GM23338 (cell line): ENCODE results near the gene ANKRD11. TPM values are rescaled to one million over a fixed set of nuclear protein-coding genes. Genes with fewer than 3 reads are reported as not detected.
A peak's percentile ranks its signal among the peaks of the same experiment; 100 is the strongest.

Experiments
- ATAC-seq: fragments of 200-7000 bp; cut with Tn5 transposase; 3 replicates; pipeline ENCODE4 v1.9.1; 2020
- DNase-seq: peaks from one replicate; pipeline ENCODE4 v3.0.0-alpha.2; 2015; ENCODE audit warnings: low spot score
- H2AFZ ChIP-seq: fragments of 200-600 bp; sonication (generic); 2 replicates; pipeline ENCODE4 v1.8.0; 2016; ENCODE audit warnings: antibody characterized with exemption, mild to moderate bottlenecking, moderate library complexity
- H3F3A ChIP-seq: fragments of 200-600 bp; sonication (generic); replicated peaks from 2 replicates; pipeline ENCODE4 v1.8.0; 2017; ENCODE audit warnings: antibody characterized with exemption, mixed run types, low read depth
- H3K27ac ChIP-seq: fragments of 200-600 bp; sonication (generic); 2 replicates; pipeline ENCODE4 v1.6.1; 2016; ENCODE audit warnings: low read depth
- H3K27me3 ChIP-seq: fragments of 200-600 bp; sonication (generic); 2 replicates; pipeline ENCODE4 v1.8.0; 2016; ENCODE audit warnings: mild to moderate bottlenecking, mixed run types, moderate library complexity; ENCODE audit not compliant: insufficient read depth
- H3K36me3 ChIP-seq: fragments of 200-600 bp; sonication (generic); 2 replicates; pipeline ENCODE4 v1.8.0; 2016; ENCODE audit warnings: mild to moderate bottlenecking; ENCODE audit not compliant: insufficient read depth
- H3K4me1 ChIP-seq: fragments of 200-600 bp; sonication (generic); 2 replicates; pipeline ENCODE4 v1.8.0; 2016; ENCODE audit warnings: mild to moderate bottlenecking, moderate library complexity; ENCODE audit not compliant: insufficient read depth
- H3K4me2 ChIP-seq: fragments of 200-600 bp; sonication (generic); 2 replicates; pipeline ENCODE4 v1.7.1; 2017; ENCODE audit warnings: mixed run types
- H3K4me3 ChIP-seq: fragments of 200-600 bp; sonication (generic); 2 replicates; pipeline ENCODE4 v1.6.1; 2016; ENCODE audit warnings: mixed run types
- H3K79me2 ChIP-seq: fragments of 200-600 bp; sonication (generic); replicated peaks from 2 replicates; pipeline ENCODE4 v1.8.0; 2017; ENCODE audit warnings: mild to moderate bottlenecking; ENCODE audit not compliant: insufficient read depth
- H3K9me2 ChIP-seq: fragments of 200-600 bp; sonication (generic); 2 replicates; pipeline ENCODE4 v1.8.0; 2017; ENCODE audit not compliant: insufficient read depth
- H4K20me1 ChIP-seq: fragments of 200-600 bp; sonication (generic); replicated peaks from 2 replicates; pipeline ENCODE4 v1.8.0; 2017; ENCODE audit warnings: mild to moderate bottlenecking; ENCODE audit not compliant: insufficient read depth
- H3K27ac Mint-ChIP-seq: 2 replicates; pipeline ENCODE4 v1.8.0; 2020; ENCODE audit warnings: inconsistent platforms, mild to moderate bottlenecking, moderate library complexity, mixed read lengths
- H3K27me3 Mint-ChIP-seq: 3 replicates; pipeline ENCODE4 v1.8.0; 2022; ENCODE audit warnings: low read depth, mild to moderate bottlenecking, moderate library complexity, mixed read lengths, inconsistent platforms; ENCODE audit not compliant: insufficient read depth, poor library complexity
- H3K36me3 Mint-ChIP-seq: 3 replicates; pipeline ENCODE4 v1.8.0; 2021; ENCODE audit warnings: low read depth, mild to moderate bottlenecking, inconsistent platforms, moderate library complexity, mixed read lengths
- H3K4me1 Mint-ChIP-seq: 3 replicates; pipeline ENCODE4 v1.8.0; 2020; ENCODE audit warnings: mild to moderate bottlenecking, inconsistent platforms, mixed read lengths
- H3K4me3 Mint-ChIP-seq: 3 replicates; pipeline ENCODE4 v1.8.0; 2021; ENCODE audit warnings: moderate library complexity, mild to moderate bottlenecking, inconsistent platforms, mixed read lengths
- H3K9me3 Mint-ChIP-seq: 3 replicates; pipeline ENCODE4 v1.8.0; 2020; ENCODE audit warnings: moderate library complexity, mild to moderate bottlenecking, inconsistent platforms, mixed read lengths
- CREB1 ChIP-seq: fragments of 250-450 bp; sonication (Bioruptor Pico); IDR thresholded peaks from 2 replicates; pipeline ENCODE4 v1.5.0; 2020; ENCODE audit warnings: low read depth, mild to moderate bottlenecking, moderate library complexity
- CTCF ChIP-seq, 2 experiments: fragments of 200-600 bp in 1 of 2; sonication (generic) in 1 of 2; conservative IDR thresholded peaks; 2 replicates each; pipeline versions ENCODE4 v1.5.1 to v1.6.1; 2016 to 2017; ENCODE audit warnings: antibody characterized with exemption in 2 of 2, low read depth in 2 of 2, mild to moderate bottlenecking in 2 of 2, moderate library complexity in 1 of 2
- ETS1 ChIP-seq: IDR thresholded peaks from 2 replicates; pipeline ENCODE4 v1.6.1; 2016; ENCODE audit warnings: antibody characterized with exemption
- EZH2 ChIP-seq: fragments of 200-600 bp; sonication (generic); IDR thresholded peaks from one replicate; pipeline ENCODE4 v1.8.0; 2017; ENCODE audit warnings: antibody characterized with exemption, mild to moderate bottlenecking, low read depth; ENCODE audit not compliant: unreplicated experiment
- EZH2phosphoT487 ChIP-seq: fragments of 200-600 bp; sonication (generic); IDR thresholded peaks from one replicate; pipeline ENCODE4 v1.8.1; 2018; ENCODE audit warnings: antibody characterized with exemption; ENCODE audit not compliant: unreplicated experiment
- JUNB ChIP-seq: IDR thresholded peaks from one replicate; pipeline ENCODE4 v1.6.1; 2016; ENCODE audit warnings: antibody characterized with exemption; ENCODE audit not compliant: unreplicated experiment
- NANOG ChIP-seq: IDR thresholded peaks from 2 replicates; pipeline ENCODE4 v1.6.1; 2016; ENCODE audit warnings: antibody characterized with exemption, borderline replicate concordance
- POLR2AphosphoS5 ChIP-seq: IDR thresholded peaks from 2 replicates; pipeline ENCODE4 v1.6.1; 2016; ENCODE audit warnings: antibody characterized with exemption, low read depth
- REST ChIP-seq: IDR thresholded peaks from one replicate; pipeline ENCODE4 v1.6.1; 2018; ENCODE audit warnings: antibody characterized with exemption; ENCODE audit not compliant: unreplicated experiment
- STAT1 ChIP-seq: IDR thresholded peaks from one replicate; pipeline ENCODE4 v1.6.1; 2016; ENCODE audit warnings: antibody characterized with exemption; ENCODE audit not compliant: unreplicated experiment
- ZNF114 ChIP-seq: fragments of 250-450 bp; sonication (Bioruptor Pico); IDR thresholded peaks from 2 replicates; pipeline ENCODE4 v1.5.0; 2020; ENCODE audit warnings: mild to moderate bottlenecking, moderate library complexity
- ZNF331 ChIP-seq: fragments of 250-450 bp; sonication (Bioruptor Pico); IDR thresholded peaks from 2 replicates; pipeline ENCODE4 v1.5.0; 2020; ENCODE audit warnings: low read depth, mild to moderate bottlenecking, moderate library complexity
- polyA plus RNA-seq: library from polyadenylated mRNA; unstranded; fragments of >200 nt; fragmentation: Nextera tagmentation; extraction: Ambion mirVana; gene quantifications from 2 replicates; pipeline ENCODE4 v1.2.1, GENCODE V29; 2016
- total RNA-seq: library from RNA; depleted of rRNA; stranded (reverse); fragments of >200 nt; shearing (Covaris generic); gene quantifications from 2 replicates; pipeline ENCODE4 v1.2.3, GENCODE V29; 2014
- TF ChIP-seq, protein P1 (sequence below): fragments of 250-450 bp; sonication (Bioruptor Pico); IDR thresholded peaks from 2 replicates; pipeline ENCODE4 v1.5.0; 2020; ENCODE audit warnings: mild to moderate bottlenecking, moderate library complexity

The ANKRD11 gene
- total and polyA plus RNA-seq, 2 experiments from 2014 or later = 130 to 159 TPM

DNA sequence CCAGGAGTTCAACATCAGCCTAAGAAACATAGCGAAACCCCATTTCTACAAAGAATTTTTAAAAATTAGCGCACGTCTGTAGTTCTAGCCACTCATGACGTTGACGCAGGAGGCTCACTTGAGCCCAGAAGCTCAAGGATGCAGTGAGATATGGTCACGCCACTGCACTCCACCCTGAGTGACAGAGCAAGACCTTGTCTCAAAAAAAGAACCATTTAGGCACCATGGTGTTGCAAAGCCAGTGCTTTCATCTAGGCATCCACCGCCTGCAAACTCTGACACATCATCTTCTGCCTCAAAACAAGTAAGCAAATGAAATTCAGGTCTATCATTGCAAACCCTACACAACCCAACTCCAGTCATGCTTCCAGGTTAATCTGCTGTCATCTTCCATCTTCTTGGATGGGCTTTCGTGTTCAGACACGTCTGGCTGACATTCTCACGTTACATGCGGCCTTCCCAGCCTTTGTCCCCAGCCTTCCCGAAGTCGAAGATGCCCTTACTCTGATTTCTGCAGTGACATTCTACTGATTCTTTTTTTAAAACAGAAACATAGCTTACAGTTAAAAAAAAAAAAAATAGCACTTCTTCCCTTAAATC is 8.9 kb downstream of the ANKRD11 start:
- H3K27me3 Mint-ChIP-seq = peaks cover 12% of the 10 kb centered on the region
- no peak for TF ChIP-seq CREB1
- no peak for TF ChIP-seq ETS1
- TF ChIP-seq JUNB = no peak
- TF ChIP-seq REST = no peak
- TF ChIP-seq, protein P1, sequence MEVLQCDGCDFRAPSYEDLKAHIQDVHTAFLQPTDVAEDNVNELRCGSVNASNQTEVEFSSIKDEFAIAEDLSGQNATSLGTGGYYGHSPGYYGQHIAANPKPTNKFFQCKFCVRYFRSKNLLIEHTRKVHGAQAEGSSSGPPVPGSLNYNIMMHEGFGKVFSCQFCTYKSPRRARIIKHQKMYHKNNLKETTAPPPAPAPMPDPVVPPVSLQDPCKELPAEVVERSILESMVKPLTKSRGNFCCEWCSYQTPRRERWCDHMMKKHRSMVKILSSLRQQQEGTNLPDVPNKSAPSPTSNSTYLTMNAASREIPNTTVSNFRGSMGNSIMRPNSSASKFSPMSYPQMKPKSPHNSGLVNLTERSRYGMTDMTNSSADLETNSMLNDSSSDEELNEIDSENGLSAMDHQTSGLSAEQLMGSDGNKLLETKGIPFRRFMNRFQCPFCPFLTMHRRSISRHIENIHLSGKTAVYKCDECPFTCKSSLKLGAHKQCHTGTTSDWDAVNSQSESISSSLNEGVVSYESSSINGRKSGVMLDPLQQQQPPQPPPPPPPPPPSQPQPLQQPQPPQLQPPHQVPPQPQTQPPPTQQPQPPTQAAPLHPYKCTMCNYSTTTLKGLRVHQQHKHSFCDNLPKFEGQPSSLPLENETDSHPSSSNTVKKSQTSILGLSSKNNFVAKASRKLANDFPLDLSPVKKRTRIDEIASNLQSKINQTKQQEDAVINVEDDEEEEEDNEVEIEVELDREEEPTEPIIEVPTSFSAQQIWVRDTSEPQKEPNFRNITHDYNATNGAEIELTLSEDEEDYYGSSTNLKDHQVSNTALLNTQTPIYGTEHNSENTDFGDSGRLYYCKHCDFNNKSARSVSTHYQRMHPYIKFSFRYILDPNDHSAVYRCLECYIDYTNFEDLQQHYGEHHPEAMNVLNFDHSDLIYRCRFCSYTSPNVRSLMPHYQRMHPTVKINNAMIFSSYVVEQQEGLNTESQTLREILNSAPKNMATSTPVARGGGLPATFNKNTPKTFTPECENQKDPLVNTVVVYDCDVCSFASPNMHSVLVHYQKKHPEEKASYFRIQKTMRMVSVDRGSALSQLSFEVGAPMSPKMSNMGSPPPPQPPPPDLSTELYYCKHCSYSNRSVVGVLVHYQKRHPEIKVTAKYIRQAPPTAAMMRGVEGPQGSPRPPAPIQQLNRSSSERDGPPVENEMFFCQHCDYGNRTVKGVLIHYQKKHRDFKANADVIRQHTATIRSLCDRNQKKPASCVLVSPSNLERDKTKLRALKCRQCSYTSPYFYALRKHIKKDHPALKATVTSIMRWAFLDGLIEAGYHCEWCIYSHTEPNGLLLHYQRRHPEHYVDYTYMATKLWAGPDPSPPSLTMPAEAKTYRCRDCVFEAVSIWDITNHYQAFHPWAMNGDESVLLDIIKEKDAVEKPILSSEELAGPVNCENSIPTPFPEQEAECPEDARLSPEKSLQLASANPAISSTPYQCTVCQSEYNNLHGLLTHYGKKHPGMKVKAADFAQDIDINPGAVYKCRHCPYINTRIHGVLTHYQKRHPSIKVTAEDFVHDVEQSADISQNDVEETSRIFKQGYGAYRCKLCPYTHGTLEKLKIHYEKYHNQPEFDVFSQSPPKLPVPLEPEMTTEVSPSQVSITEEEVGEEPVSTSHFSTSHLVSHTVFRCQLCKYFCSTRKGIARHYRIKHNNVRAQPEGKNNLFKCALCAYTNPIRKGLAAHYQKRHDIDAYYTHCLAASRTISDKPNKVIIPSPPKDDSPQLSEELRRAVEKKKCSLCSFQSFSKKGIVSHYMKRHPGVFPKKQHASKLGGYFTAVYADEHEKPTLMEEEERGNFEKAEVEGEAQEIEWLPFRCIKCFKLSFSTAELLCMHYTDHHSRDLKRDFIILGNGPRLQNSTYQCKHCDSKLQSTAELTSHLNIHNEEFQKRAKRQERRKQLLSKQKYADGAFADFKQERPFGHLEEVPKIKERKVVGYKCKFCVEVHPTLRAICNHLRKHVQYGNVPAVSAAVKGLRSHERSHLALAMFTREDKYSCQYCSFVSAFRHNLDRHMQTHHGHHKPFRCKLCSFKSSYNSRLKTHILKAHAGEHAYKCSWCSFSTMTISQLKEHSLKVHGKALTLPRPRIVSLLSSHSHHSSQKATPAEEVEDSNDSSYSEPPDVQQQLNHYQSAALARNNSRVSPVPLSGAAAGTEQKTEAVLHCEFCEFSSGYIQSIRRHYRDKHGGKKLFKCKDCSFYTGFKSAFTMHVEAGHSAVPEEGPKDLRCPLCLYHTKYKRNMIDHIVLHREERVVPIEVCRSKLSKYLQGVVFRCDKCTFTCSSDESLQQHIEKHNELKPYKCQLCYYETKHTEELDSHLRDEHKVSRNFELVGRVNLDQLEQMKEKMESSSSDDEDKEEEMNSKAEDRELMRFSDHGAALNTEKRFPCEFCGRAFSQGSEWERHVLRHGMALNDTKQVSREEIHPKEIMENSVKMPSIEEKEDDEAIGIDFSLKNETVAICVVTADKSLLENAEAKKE (CRISPR knock-in tag) = no peak
- no peak for TF ChIP-seq STAT1
- TF ChIP-seq ZNF114 (CRISPR knock-in tag) = no peak
- no peak for TF ChIP-seq POLR2AphosphoS5
- TF ChIP-seq EZH2 = no peak
- no peak for TF ChIP-seq CTCF (conservative IDR thresholded peaks at IDR 0.05; ENCODE audit: low read depth in 2 of 2)
- TF ChIP-seq ZNF331 (CRISPR knock-in tag) = no peak
- TF ChIP-seq EZH2phosphoT487 = no peak
- TF ChIP-seq NANOG = no peak
- peaks cover 100% of the 10 kb centered on the region for H4K20me1 ChIP-seq
- peaks cover 78% of the 10 kb centered on the region for H3K4me1 ChIP-seq
- H3K36me3 ChIP-seq = 0 out of 2 replicates have a peak, but pooled peaks cover 6% of the 10 kb centered on the region
- H3K9me3 Mint-ChIP-seq = no peaks in the 10 kb centered on the region
- H3K4me1 Mint-ChIP-seq = peaks cover 73% of the 10 kb centered on the region
- peaks cover 100% of the 10 kb centered on the region for H3K79me2 ChIP-seq
- ATAC-seq (no peak), DNase-seq (no peak)
- H3K27me3 ChIP-seq = no peaks in the 10 kb centered on the region
- peaks cover 9% of the 10 kb centered on the region; the same call in 1 of the 2 replicates for H3F3A ChIP-seq
- H3K27ac Mint-ChIP-seq = peak overlapping the region; percentile 57; the same call in 1 of the 2 replicates
- no peak overlapping the region for H3K4me2 ChIP-seq
- H3K4me3 Mint-ChIP-seq = no peak overlapping the region
- no peaks in the 10 kb centered on the region for H3K9me2 ChIP-seq
- H2AFZ ChIP-seq = no peak overlapping the region
- H3K4me3 ChIP-seq = no peak overlapping the region
- peaks cover 12% of the 10 kb centered on the region for H3K36me3 Mint-ChIP-seq
- H3K27ac ChIP-seq = peak overlapping the region; percentile 72
